C4-2B (cell line): ENCODE measurements around the gene LIN7B.

Source experiments
- ZFX ChIP-seq: fragments of 450-650 bp; IDR thresholded peaks from 2 replicates; pipeline ENCODE4 v1.6.1; 2017
- TF ChIP-seq, protein P1 (sequence below): fragments of 450-650 bp; conservative IDR thresholded peaks from 2 replicates; pipeline ENCODE4 v1.5.1; 2017; ENCODE audit warnings: mild to moderate bottlenecking

- TF ChIP-seq, protein P1, sequence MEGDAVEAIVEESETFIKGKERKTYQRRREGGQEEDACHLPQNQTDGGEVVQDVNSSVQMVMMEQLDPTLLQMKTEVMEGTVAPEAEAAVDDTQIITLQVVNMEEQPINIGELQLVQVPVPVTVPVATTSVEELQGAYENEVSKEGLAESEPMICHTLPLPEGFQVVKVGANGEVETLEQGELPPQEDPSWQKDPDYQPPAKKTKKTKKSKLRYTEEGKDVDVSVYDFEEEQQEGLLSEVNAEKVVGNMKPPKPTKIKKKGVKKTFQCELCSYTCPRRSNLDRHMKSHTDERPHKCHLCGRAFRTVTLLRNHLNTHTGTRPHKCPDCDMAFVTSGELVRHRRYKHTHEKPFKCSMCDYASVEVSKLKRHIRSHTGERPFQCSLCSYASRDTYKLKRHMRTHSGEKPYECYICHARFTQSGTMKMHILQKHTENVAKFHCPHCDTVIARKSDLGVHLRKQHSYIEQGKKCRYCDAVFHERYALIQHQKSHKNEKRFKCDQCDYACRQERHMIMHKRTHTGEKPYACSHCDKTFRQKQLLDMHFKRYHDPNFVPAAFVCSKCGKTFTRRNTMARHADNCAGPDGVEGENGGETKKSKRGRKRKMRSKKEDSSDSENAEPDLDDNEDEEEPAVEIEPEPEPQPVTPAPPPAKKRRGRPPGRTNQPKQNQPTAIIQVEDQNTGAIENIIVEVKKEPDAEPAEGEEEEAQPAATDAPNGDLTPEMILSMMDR: no peak
- TF ChIP-seq ZFX: no peak
Measured at GRCh38 chr19:49092686-49093085, 21.5 kb upstream of the LIN7B start.
